Effector CD4-positive, alpha-beta T cell (primary cell): ENCODE results near the gene VRK2.
"Not testable (repeated sequence)": the region's sequence is repeated elsewhere in the genome, so short reads cannot be mapped to it uniquely, and the experiment has no call there.

Experiments used
- DNase-seq: peaks from one replicate; pipeline ENCODE4 v3.0.0-alpha.2; 2020

The VRK2 gene

GRCh38 chr2:58110765-58111164, 64.2 kb downstream of the VRK2 start:
- no peak for DNase-seq

GRCh38 chr2:58113563-58113962, 67.0 kb downstream of the VRK2 start:
- DNase-seq, result not testable (repeated sequence)

- no peak for DNase-seq
These were observed 74.1 kb downstream of the VRK2 start for GRCh38 chr2:58120626-58121229.

- DNase-seq, result no peak
These were observed 75.4 kb downstream of the VRK2 start for GRCh38 chr2:58122040-58122439.

- no peak for DNase-seq
These were observed 75.9 kb downstream of the VRK2 start for GRCh38 chr2:58122540-58122939.

- DNase-seq, result no peak
These were observed 80.5 kb downstream of the VRK2 start for GRCh38 chr2:58127111-58127510.

GRCh38 chr2:58130238-58130637, 83.6 kb downstream of the VRK2 start:
- DNase-seq, result no peak

GRCh38 chr2:58131191-58132011, 84.8 kb downstream of the VRK2 start:
- DNase-seq, result no peak

GRCh38 chr2:58133395-58133794, 86.8 kb downstream of the VRK2 start:
- DNase-seq, result no peak

- no peak for DNase-seq
These were observed 89.3 kb downstream of the VRK2 start for GRCh38 chr2:58135861-58136260.

GRCh38 chr2:58137221-58137620, 90.6 kb downstream of the VRK2 start:
- DNase-seq, result no peak

- DNase-seq, result no peak
These were observed 91.2 kb downstream of the VRK2 start for GRCh38 chr2:58137856-58138255.

- DNase-seq, result no peak
These were observed 91.9 kb downstream of the VRK2 start for GRCh38 chr2:58138396-58139030.

GRCh38 chr2:58140508-58141072, 94.0 kb downstream of the VRK2 start:
- DNase-seq, result no peak

- DNase-seq, result not testable (repeated sequence)
These were observed 99.2 kb downstream of the VRK2 start for GRCh38 chr2:58145769-58146168.

GRCh38 chr2:58146707-58147106, 100.1 kb downstream of the VRK2 start:
- DNase-seq, result no peak

- DNase-seq, result no peak
These were observed 108.7 kb downstream of the VRK2 start for GRCh38 chr2:58155160-58155778.

GRCh38 chr2:58156780-58157179, 110.2 kb downstream of the VRK2 start:
- no peak for DNase-seq

- no peak for DNase-seq
These were observed 111.1 kb downstream of the VRK2 start for GRCh38 chr2:58157754-58158153.

- DNase-seq, result no peak
These were observed 111.9 kb downstream of the VRK2 start for GRCh38 chr2:58158481-58158880.

GRCh38 chr2:58163913-58164312, 117.3 kb downstream of the VRK2 start:
- DNase-seq, result no peak

GRCh38 chr2:58168130-58168529, 121.5 kb downstream of the VRK2 start:
- not testable (repeated sequence) for DNase-seq

GRCh38 chr2:58169845-58170244, 123.2 kb downstream of the VRK2 start:
- not testable (repeated sequence) for DNase-seq
